GM23338 (cell line): ENCODE results near the gene MTHFS. TPM values are rescaled to one million over a fixed set of nuclear protein-coding genes. Genes with fewer than 3 reads are reported as not detected.

ENCODE experiments used
- ATAC-seq: fragments of 200-7000 bp; cut with Tn5 transposase; 3 replicates; pipeline ENCODE4 v1.9.1; 2020
- DNase-seq: peaks from one replicate; pipeline ENCODE4 v3.0.0-alpha.2; 2015; ENCODE audit warnings: low spot score
- H2AFZ ChIP-seq: fragments of 200-600 bp; sonication (generic); 2 replicates; pipeline ENCODE4 v1.8.0; 2016; ENCODE audit warnings: antibody characterized with exemption, mild to moderate bottlenecking, moderate library complexity
- H3F3A ChIP-seq: fragments of 200-600 bp; sonication (generic); replicated peaks from 2 replicates; pipeline ENCODE4 v1.8.0; 2017; ENCODE audit warnings: antibody characterized with exemption, mixed run types, low read depth
- H3K27ac ChIP-seq: fragments of 200-600 bp; sonication (generic); 2 replicates; pipeline ENCODE4 v1.6.1; 2016; ENCODE audit warnings: low read depth
- H3K27me3 ChIP-seq: fragments of 200-600 bp; sonication (generic); 2 replicates; pipeline ENCODE4 v1.8.0; 2016; ENCODE audit warnings: mild to moderate bottlenecking, mixed run types, moderate library complexity; ENCODE audit not compliant: insufficient read depth
- H3K36me3 ChIP-seq: fragments of 200-600 bp; sonication (generic); 2 replicates; pipeline ENCODE4 v1.8.0; 2016; ENCODE audit warnings: mild to moderate bottlenecking; ENCODE audit not compliant: insufficient read depth
- H3K4me1 ChIP-seq: fragments of 200-600 bp; sonication (generic); 2 replicates; pipeline ENCODE4 v1.8.0; 2016; ENCODE audit warnings: mild to moderate bottlenecking, moderate library complexity; ENCODE audit not compliant: insufficient read depth
- H3K4me2 ChIP-seq: fragments of 200-600 bp; sonication (generic); 2 replicates; pipeline ENCODE4 v1.7.1; 2017; ENCODE audit warnings: mixed run types
- H3K4me3 ChIP-seq: fragments of 200-600 bp; sonication (generic); 2 replicates; pipeline ENCODE4 v1.6.1; 2016; ENCODE audit warnings: mixed run types
- H3K79me2 ChIP-seq: fragments of 200-600 bp; sonication (generic); replicated peaks from 2 replicates; pipeline ENCODE4 v1.8.0; 2017; ENCODE audit warnings: mild to moderate bottlenecking; ENCODE audit not compliant: insufficient read depth
- H3K9me2 ChIP-seq: fragments of 200-600 bp; sonication (generic); 2 replicates; pipeline ENCODE4 v1.8.0; 2017; ENCODE audit not compliant: insufficient read depth
- H4K20me1 ChIP-seq: fragments of 200-600 bp; sonication (generic); replicated peaks from 2 replicates; pipeline ENCODE4 v1.8.0; 2017; ENCODE audit warnings: mild to moderate bottlenecking; ENCODE audit not compliant: insufficient read depth
- H3K27ac Mint-ChIP-seq: 2 replicates; pipeline ENCODE4 v1.8.0; 2020; ENCODE audit warnings: inconsistent platforms, mild to moderate bottlenecking, moderate library complexity, mixed read lengths
- H3K27me3 Mint-ChIP-seq: 3 replicates; pipeline ENCODE4 v1.8.0; 2022; ENCODE audit warnings: low read depth, mild to moderate bottlenecking, moderate library complexity, mixed read lengths, inconsistent platforms; ENCODE audit not compliant: insufficient read depth, poor library complexity
- H3K36me3 Mint-ChIP-seq: 3 replicates; pipeline ENCODE4 v1.8.0; 2021; ENCODE audit warnings: low read depth, mild to moderate bottlenecking, inconsistent platforms, moderate library complexity, mixed read lengths
- H3K4me1 Mint-ChIP-seq: 3 replicates; pipeline ENCODE4 v1.8.0; 2020; ENCODE audit warnings: mild to moderate bottlenecking, inconsistent platforms, mixed read lengths
- H3K4me3 Mint-ChIP-seq: 3 replicates; pipeline ENCODE4 v1.8.0; 2021; ENCODE audit warnings: moderate library complexity, mild to moderate bottlenecking, inconsistent platforms, mixed read lengths
- H3K9me3 Mint-ChIP-seq: 3 replicates; pipeline ENCODE4 v1.8.0; 2020; ENCODE audit warnings: moderate library complexity, mild to moderate bottlenecking, inconsistent platforms, mixed read lengths
- CREB1 ChIP-seq: fragments of 250-450 bp; sonication (Bioruptor Pico); IDR thresholded peaks from 2 replicates; pipeline ENCODE4 v1.5.0; 2020; ENCODE audit warnings: low read depth, mild to moderate bottlenecking, moderate library complexity
- ETS1 ChIP-seq: IDR thresholded peaks from 2 replicates; pipeline ENCODE4 v1.6.1; 2016; ENCODE audit warnings: antibody characterized with exemption
- EZH2 ChIP-seq: fragments of 200-600 bp; sonication (generic); IDR thresholded peaks from one replicate; pipeline ENCODE4 v1.8.0; 2017; ENCODE audit warnings: antibody characterized with exemption, mild to moderate bottlenecking, low read depth; ENCODE audit not compliant: unreplicated experiment
- EZH2phosphoT487 ChIP-seq: fragments of 200-600 bp; sonication (generic); IDR thresholded peaks from one replicate; pipeline ENCODE4 v1.8.1; 2018; ENCODE audit warnings: antibody characterized with exemption; ENCODE audit not compliant: unreplicated experiment
- JUNB ChIP-seq: IDR thresholded peaks from one replicate; pipeline ENCODE4 v1.6.1; 2016; ENCODE audit warnings: antibody characterized with exemption; ENCODE audit not compliant: unreplicated experiment
- NANOG ChIP-seq: IDR thresholded peaks from 2 replicates; pipeline ENCODE4 v1.6.1; 2016; ENCODE audit warnings: antibody characterized with exemption, borderline replicate concordance
- POLR2AphosphoS5 ChIP-seq: IDR thresholded peaks from 2 replicates; pipeline ENCODE4 v1.6.1; 2016; ENCODE audit warnings: antibody characterized with exemption, low read depth
- REST ChIP-seq: IDR thresholded peaks from one replicate; pipeline ENCODE4 v1.6.1; 2018; ENCODE audit warnings: antibody characterized with exemption; ENCODE audit not compliant: unreplicated experiment
- STAT1 ChIP-seq: IDR thresholded peaks from one replicate; pipeline ENCODE4 v1.6.1; 2016; ENCODE audit warnings: antibody characterized with exemption; ENCODE audit not compliant: unreplicated experiment
- ZNF331 ChIP-seq: fragments of 250-450 bp; sonication (Bioruptor Pico); IDR thresholded peaks from 2 replicates; pipeline ENCODE4 v1.5.0; 2020; ENCODE audit warnings: low read depth, mild to moderate bottlenecking, moderate library complexity
- polyA plus RNA-seq: library from polyadenylated mRNA; unstranded; fragments of >200 nt; fragmentation: Nextera tagmentation; extraction: Ambion mirVana; gene quantifications from 2 replicates; pipeline ENCODE4 v1.2.1, GENCODE V29; 2016
- total RNA-seq: library from RNA; depleted of rRNA; stranded (reverse); fragments of >200 nt; shearing (Covaris generic); gene quantifications from 2 replicates; pipeline ENCODE4 v1.2.3, GENCODE V29; 2014
- TF ChIP-seq, protein P1 (sequence below), 2 experiments: fragments of 200-600 bp in 1 of 2; sonication (generic) in 1 of 2; conservative IDR thresholded peaks; 2 replicates each; pipeline versions ENCODE4 v1.5.1 to v1.6.1; 2016 to 2017; ENCODE audit warnings: antibody characterized with exemption in 2 of 2, low read depth in 2 of 2, mild to moderate bottlenecking in 2 of 2, moderate library complexity in 1 of 2

MTHFS gene
- total and polyA plus RNA-seq, 2 experiments from 2014 or later, result 33.2 to 62.0 TPM

- TF ChIP-seq REST (no peak), STAT1 (no peak), CREB1 (CRISPR knock-in tag) (no peak), EZH2 (no peak), JUNB (no peak), POLR2AphosphoS5 (no peak), NANOG (no peak), ETS1 (no peak)
- TF ChIP-seq, protein P1, sequence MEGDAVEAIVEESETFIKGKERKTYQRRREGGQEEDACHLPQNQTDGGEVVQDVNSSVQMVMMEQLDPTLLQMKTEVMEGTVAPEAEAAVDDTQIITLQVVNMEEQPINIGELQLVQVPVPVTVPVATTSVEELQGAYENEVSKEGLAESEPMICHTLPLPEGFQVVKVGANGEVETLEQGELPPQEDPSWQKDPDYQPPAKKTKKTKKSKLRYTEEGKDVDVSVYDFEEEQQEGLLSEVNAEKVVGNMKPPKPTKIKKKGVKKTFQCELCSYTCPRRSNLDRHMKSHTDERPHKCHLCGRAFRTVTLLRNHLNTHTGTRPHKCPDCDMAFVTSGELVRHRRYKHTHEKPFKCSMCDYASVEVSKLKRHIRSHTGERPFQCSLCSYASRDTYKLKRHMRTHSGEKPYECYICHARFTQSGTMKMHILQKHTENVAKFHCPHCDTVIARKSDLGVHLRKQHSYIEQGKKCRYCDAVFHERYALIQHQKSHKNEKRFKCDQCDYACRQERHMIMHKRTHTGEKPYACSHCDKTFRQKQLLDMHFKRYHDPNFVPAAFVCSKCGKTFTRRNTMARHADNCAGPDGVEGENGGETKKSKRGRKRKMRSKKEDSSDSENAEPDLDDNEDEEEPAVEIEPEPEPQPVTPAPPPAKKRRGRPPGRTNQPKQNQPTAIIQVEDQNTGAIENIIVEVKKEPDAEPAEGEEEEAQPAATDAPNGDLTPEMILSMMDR (conservative IDR thresholded peaks at IDR 0.05; ENCODE audit: low read depth in 2 of 2), result no peak
Observed at GRCh38 chr15:79828447-79828846, 68.4 kb downstream of the MTHFS start (continued).

- Mint-ChIP-seq H3K4me3 (no peak overlapping the region), H3K9me3 (peaks cover 3% of the 10 kb centered on the region; the same call in 2 of the 3 replicates), H3K36me3 (peaks cover 12% of the 10 kb centered on the region; the same call in 2 of the 3 replicates), H3K4me1 (no peaks in the 10 kb centered on the region; the same call in 2 of the 3 replicates), H3K27me3 (no peaks in the 10 kb centered on the region), H3K27ac (no peak overlapping the region)
- Histone ChIP-seq H3K79me2 (no peaks in the 10 kb centered on the region), H3K36me3 (no peaks in the 10 kb centered on the region), H2AFZ (no peak overlapping the region), H3K4me2 (no peak overlapping the region), H3K4me1 (no peaks in the 10 kb centered on the region), H3F3A (no peaks in the 10 kb centered on the region), H3K4me3 (no peak overlapping the region), H4K20me1 (no peaks in the 10 kb centered on the region), H3K27ac (no peak overlapping the region), H3K9me2 (no peaks in the 10 kb centered on the region), H3K27me3 (no peaks in the 10 kb centered on the region)
- no peak for ATAC-seq
- no peak for DNase-seq
- TF ChIP-seq NANOG, result no peak
- no peak for TF ChIP-seq EZH2phosphoT487
- TF ChIP-seq JUNB, result no peak
- no peak for TF ChIP-seq CREB1 (CRISPR knock-in tag)
- TF ChIP-seq EZH2, result no peak
- no peak for TF ChIP-seq REST
- TF ChIP-seq ZNF331 (CRISPR knock-in tag), result no peak
Observed at GRCh38 chr15:79826800-79827199, 70.0 kb downstream of the MTHFS start.
